ENCODE results near the gene RALY.
A peak's percentile ranks its signal among the peaks of the same experiment; 100 is the strongest.
"Not testable (repeated sequence)": the region's sequence is repeated elsewhere in the genome, so short reads cannot be mapped to it uniquely, and the experiment has no call there.

The RALY gene

GRCh38 chr20:34111702-34112599 is 118.2 kb downstream of the RALY start, which contains the start of gene EIF2S2:
EIF2S2 (minus strand) TSS chr20:34112243; CDS start chr20:34112110, 133 bp downstream.
- DNase-seq: peak; percentile 93

- no peak for DNase-seq
Observed at GRCh38 chr20:34112600-34113101, 118.9 kb downstream of the RALY start.

GRCh38 chr20:34114809-34115208 is 121.1 kb downstream of the RALY start:
- no peak for DNase-seq

- no peak for DNase-seq
Observed at GRCh38 chr20:34115232-34115631, 121.5 kb downstream of the RALY start.

- no peak for DNase-seq
Observed at GRCh38 chr20:34120213-34120612, 126.5 kb downstream of the RALY start.

GRCh38 chr20:34122274-34122980 is 128.7 kb downstream of the RALY start:
- no peak for DNase-seq

- no peak for DNase-seq
Observed at GRCh38 chr20:34123309-34123708, 129.6 kb downstream of the RALY start.

- DNase-seq: no peak
Observed at GRCh38 chr20:34124469-34125249, 130.9 kb downstream of the RALY start.

GRCh38 chr20:34127792-34128191 is 134.1 kb downstream of the RALY start:
- DNase-seq: no peak

GRCh38 chr20:34129518-34130162 is 135.9 kb downstream of the RALY start:
- peak; percentile 48 for DNase-seq

GRCh38 chr20:34131491-34131890 is 137.8 kb downstream of the RALY start:
- DNase-seq: no peak

- not testable (repeated sequence) for DNase-seq
Observed at GRCh38 chr20:34132491-34132890, 138.8 kb downstream of the RALY start.

- DNase-seq: not testable (repeated sequence)
Observed at GRCh38 chr20:34132943-34133342, 139.2 kb downstream of the RALY start.

GRCh38 chr20:34133365-34133860 is 139.7 kb downstream of the RALY start:
- not testable (repeated sequence) for DNase-seq

Measured in activated CD8-positive, alpha-beta memory T cell treated with anti-CD3 and anti-CD28 coated beads, Interleukin-2, amount 50 U/mL, for 4 hours (primary cell).